Transverse colon (tissue), 4 donors: ENCODE measurements around the gene COL23A1. TPM values are rescaled to one million over a fixed set of nuclear protein-coding genes. Genes with fewer than 3 reads are reported as not detected.

ENCODE experiments used
- DNase-seq: peaks from one replicate; pipeline ENCODE4 v3.0.0-alpha.2; 2019
- H3K27ac ChIP-seq, 4 donors: fragments of 200-600 bp; sonication (generic); 2 replicates each; pipeline ENCODE4 v1.5.1; 2016 to 2018; ENCODE audit warnings: inconsistent platforms in 4 of 4
- H3K27me3 ChIP-seq: fragments of 200-600 bp; sonication (generic); 2 replicates; pipeline ENCODE4 v1.5.1; 2017; ENCODE audit warnings: inconsistent platforms
- H3K36me3 ChIP-seq, 4 donors: fragments of 200-600 bp; sonication (generic); 2 replicates each; pipeline ENCODE4 v1.5.1; 2017 to 2019; ENCODE audit warnings: inconsistent platforms in 4 of 4
- H3K4me1 ChIP-seq, 4 donors: fragments of 200-600 bp; sonication (generic); 2 replicates each; pipeline ENCODE4 v1.5.1; 2017 to 2020; ENCODE audit warnings: inconsistent platforms in 4 of 4
- H3K4me3 ChIP-seq, 4 donors: fragments of 200-600 bp; sonication (generic); 1 replicate in 1 of 4; 2 replicates in 3 of 4; pipeline versions ENCODE4 v1.5.1 to v1.6.1; 2017 to 2019; ENCODE audit warnings: inconsistent platforms in 4 of 4
- H3K9me3 ChIP-seq, 2 donors: fragments of 200-600 bp; sonication (generic); 2 replicates each; pipeline ENCODE4 v1.5.1; 2017 to 2019; ENCODE audit warnings: inconsistent platforms in 2 of 2
- EP300 ChIP-seq: sonication (generic); formaldehyde crosslinking; IDR thresholded peaks from one replicate; pipeline ENCODE4 v1.6.1; 2017; ENCODE audit warnings: antibody characterized with exemption, low read depth
- POLR2A ChIP-seq: fragments of 450-650 bp; IDR thresholded peaks from one replicate; pipeline ENCODE4 v1.6.1; 2016; ENCODE audit warnings: antibody characterized with exemption, mild to moderate bottlenecking, moderate library complexity
- POLR2AphosphoS5 ChIP-seq, 3 donors: sonication (generic); formaldehyde crosslinking; IDR thresholded peaks; one replicate each; pipeline ENCODE4 v1.6.1; 2016; ENCODE audit warnings: antibody characterized with exemption in 3 of 3
- WGBS, 2 donors: methylation state at CpG; one replicate each; pipeline ENCODE4 v1.1.5; 2018; ENCODE audit warnings: low coverage in 1 of 2; 5-methylcytosine and 5-hydroxymethylcytosine counted together
- in situ Hi-C, 4 donors: fragments of 200-750 bp; cut with MboI; loops; one replicate each; pipeline versions ENCODE4 v1.15.0 to v1.15.1; 2017; ENCODE audit warnings: low sequenced_read_pairs in 3 of 4, low pct_ligation_motif_present in 1 of 4, low pct_unique_long_range_greater_than_20kb in 1 of 4
- intact Hi-C: fragments of 100-400 bp; cut with DNase I; formaldehyde crosslinking; loops from one replicate; pipeline ENCODE4 v1.15.1; 2023; ENCODE audit warnings: low total_unique reads
- total RNA-seq, 4 donors: library from RNA; depleted of rRNA; stranded (reverse); fragments of >200 nt; gene quantifications; one replicate each; pipeline ENCODE4 v1.1.0, GENCODE V29; 2016
- TF ChIP-seq, protein P1 (sequence below), 5 experiments: fragments of 200-600 bp in 3 of 5; fragments of 450-650 bp in 2 of 5; sonication (generic) in 3 of 5; IDR thresholded peaks; 1 replicate in 2 of 5; 2 replicates in 3 of 5; pipeline ENCODE4 v1.5.1; 2016 to 2017; ENCODE audit warnings: antibody characterized with exemption in 5 of 5, inconsistent platforms in 3 of 5, mild to moderate bottlenecking in 2 of 5, moderate library complexity in 1 of 5

The COL23A1 gene
- total RNA-seq, 4 donors from 2014 or later = 0.14 to 2.2 (median 1.4) TPM; not detected in 1

DNA sequence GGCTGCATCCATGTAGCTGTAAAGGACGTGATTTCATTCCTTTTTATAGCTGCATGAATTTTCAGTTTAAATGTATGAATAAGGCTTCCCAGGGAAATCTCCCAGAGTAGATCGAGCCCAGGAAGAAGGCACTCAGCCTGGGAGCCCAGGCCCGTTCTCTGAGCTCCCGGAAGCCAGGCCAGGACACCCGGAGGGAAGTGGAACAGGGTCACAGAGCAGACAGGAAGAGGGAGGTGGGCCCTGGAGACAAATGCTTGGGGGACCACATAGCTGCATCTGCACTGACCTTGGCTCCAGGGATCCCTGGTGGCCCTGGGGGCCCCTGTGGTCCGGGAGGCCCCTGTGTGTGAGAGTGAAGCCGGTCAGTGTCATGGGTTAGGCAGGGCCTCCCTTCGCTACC, 337.9 kb downstream of the COL23A1 start:
- WGBS, 2 donors = 56 to 76% methylated on average over 4 to 8 of the region's 8 CpGs
- in situ Hi-C loops = no loop called here
- Histone ChIP-seq H3K36me3 (no peaks in the 10 kb centered on the region), H3K4me1 (no peaks in the 10 kb centered on the region), H3K27me3 (no peaks in the 10 kb centered on the region), H3K9me3 (no peaks in the 10 kb centered on the region), H3K27ac (no peak overlapping the region), H3K4me3 (no peak overlapping the region)
- no peak for DNase-seq
- intact Hi-C loops = no loop called here
- TF ChIP-seq, protein P1, sequence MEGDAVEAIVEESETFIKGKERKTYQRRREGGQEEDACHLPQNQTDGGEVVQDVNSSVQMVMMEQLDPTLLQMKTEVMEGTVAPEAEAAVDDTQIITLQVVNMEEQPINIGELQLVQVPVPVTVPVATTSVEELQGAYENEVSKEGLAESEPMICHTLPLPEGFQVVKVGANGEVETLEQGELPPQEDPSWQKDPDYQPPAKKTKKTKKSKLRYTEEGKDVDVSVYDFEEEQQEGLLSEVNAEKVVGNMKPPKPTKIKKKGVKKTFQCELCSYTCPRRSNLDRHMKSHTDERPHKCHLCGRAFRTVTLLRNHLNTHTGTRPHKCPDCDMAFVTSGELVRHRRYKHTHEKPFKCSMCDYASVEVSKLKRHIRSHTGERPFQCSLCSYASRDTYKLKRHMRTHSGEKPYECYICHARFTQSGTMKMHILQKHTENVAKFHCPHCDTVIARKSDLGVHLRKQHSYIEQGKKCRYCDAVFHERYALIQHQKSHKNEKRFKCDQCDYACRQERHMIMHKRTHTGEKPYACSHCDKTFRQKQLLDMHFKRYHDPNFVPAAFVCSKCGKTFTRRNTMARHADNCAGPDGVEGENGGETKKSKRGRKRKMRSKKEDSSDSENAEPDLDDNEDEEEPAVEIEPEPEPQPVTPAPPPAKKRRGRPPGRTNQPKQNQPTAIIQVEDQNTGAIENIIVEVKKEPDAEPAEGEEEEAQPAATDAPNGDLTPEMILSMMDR (IDR thresholded peaks at IDR 0.05) = no peak
- TF ChIP-seq EP300 (no peak), POLR2A (no peak), POLR2AphosphoS5 (IDR thresholded peaks at IDR 0.05) (no peak)

DNA sequence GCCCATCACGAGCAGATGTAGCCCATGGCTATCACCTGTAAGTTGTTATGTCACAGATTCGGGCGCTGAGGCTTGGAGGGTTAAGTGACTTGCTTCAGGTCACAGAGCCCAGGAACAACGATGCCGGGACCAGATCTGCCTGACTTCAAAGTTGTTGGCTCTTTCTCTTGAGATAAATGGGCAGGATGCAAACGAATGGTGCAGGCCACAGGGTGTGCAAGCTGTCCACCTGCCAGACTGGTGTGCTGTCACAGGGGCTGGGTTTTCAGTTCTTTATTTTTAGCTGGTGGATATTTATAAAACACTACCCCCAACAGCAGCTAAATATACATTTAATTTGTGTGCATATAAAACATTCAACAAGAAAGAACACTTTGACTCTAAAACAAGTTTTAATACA, 339.9 kb downstream of the COL23A1 start:
- in situ Hi-C loops = no loop called here
- no peaks in the 10 kb centered on the region for H3K36me3 ChIP-seq
- 13 to 73% methylated on average over 1 to 6 of the region's 6 CpGs for WGBS, 2 donors

DNA sequence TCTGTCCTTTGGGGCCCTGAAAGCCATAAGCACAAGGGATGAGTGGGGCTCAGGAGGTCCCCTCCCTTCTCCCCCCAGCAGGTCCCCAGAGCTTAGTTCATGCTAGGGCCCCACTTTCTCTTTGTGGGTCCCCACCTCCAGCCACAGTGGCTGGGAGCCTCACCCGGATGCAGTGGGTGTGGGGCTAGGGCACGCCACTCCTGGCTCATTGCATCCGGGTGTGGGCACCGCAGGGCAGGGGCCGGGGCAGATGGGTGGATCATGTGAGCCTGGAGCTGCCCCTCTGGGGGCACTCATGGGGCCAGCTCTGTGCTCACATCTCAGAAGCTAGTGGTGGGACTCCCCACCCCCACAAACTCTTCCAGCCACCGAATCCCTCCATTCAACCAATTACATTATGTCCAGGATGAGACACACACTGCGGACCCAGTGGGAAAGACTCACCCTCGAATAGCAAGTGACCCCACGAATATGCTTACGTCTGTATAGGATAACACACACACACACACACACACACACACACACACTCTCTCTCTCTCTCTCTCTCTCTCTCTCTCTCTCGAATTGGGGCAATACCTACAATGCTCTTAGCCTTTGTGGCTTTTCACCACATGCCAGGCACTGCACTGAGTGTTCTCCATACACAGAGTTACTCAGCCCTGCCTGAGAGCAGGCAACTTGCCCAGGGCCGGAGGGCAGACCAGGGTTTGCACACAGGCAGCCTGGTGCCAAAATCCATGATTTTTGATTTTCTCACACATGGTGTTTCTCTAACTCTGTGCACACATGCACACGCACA, 340.8 kb downstream of the COL23A1 start:
- no peaks in the 10 kb centered on the region for H3K27me3 ChIP-seq
- WGBS, 2 donors = 64 to 72% methylated on average over 3 to 13 of the region's 13 CpGs
- intact Hi-C loops (no loop called here), in situ Hi-C loops (no loop called here)
- H3K36me3 ChIP-seq = no peaks in the 10 kb centered on the region
- DNase-seq = no peak
- H3K27ac ChIP-seq = no peak overlapping the region
- H3K9me3 ChIP-seq = no peaks in the 10 kb centered on the region
- no peaks in the 10 kb centered on the region for H3K4me1 ChIP-seq
- no peak for TF ChIP-seq POLR2AphosphoS5 (IDR thresholded peaks at IDR 0.05)
- no peak for TF ChIP-seq POLR2A
- no peak for TF ChIP-seq EP300
- TF ChIP-seq, protein P1 (IDR thresholded peaks at IDR 0.05) = no peak
- H3K4me3 ChIP-seq = no peak overlapping the region

More for the DNA sequence above, 339.9 kb downstream of the COL23A1 start:
- DNase-seq = no peak
- Histone ChIP-seq H3K27me3 (no peaks in the 10 kb centered on the region), H3K4me3 (no peak overlapping the region), H3K4me1 (no peaks in the 10 kb centered on the region), H3K9me3 (no peaks in the 10 kb centered on the region), H3K27ac (no peak overlapping the region)
- intact Hi-C loops = no loop called here
- TF ChIP-seq, protein P1 (IDR thresholded peaks at IDR 0.05) = no peak
- TF ChIP-seq POLR2AphosphoS5 (IDR thresholded peaks at IDR 0.05) = no peak
- no peak for TF ChIP-seq EP300
- no peak for TF ChIP-seq POLR2A

DNA sequence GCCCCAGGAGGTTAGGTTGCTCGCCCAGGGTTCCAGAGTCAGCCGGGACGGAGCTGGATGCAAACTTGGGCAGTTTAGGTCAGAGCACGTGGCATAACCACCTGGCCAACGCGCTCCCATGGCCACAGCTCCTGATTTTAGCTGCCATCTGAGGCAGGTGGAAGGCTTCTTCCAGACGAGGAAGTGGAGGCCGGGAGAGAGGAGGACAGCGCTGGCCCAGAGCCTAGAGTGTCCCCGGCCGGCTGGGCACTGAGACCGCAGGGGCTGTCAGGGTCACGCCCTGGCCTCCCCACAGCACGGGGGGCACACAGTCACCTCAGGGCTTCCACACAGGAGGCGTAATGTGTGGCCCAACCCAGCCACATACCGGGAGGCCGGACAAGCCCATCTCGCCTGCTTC, 341.4 kb downstream of the COL23A1 start:
- H3K4me3 ChIP-seq = no peak overlapping the region
- H3K4me1 ChIP-seq = no peaks in the 10 kb centered on the region
- no peak for TF ChIP-seq EP300
- TF ChIP-seq POLR2A = no peak
- no peak for TF ChIP-seq POLR2AphosphoS5 (IDR thresholded peaks at IDR 0.05)
- TF ChIP-seq, protein P1 (IDR thresholded peaks at IDR 0.05) = no peak
- no peaks in the 10 kb centered on the region for H3K27me3 ChIP-seq
- H3K9me3 ChIP-seq = no peaks in the 10 kb centered on the region
- in situ Hi-C loops (no loop called here), intact Hi-C loops (no loop called here)
- WGBS, 2 donors = 87% methylated on average over 18 of the region's 18 CpGs; no CpG with 5 or more reads in 1 of the 2 donors
- H3K36me3 ChIP-seq = no peaks in the 10 kb centered on the region
- no peak overlapping the region for H3K27ac ChIP-seq
- DNase-seq = no peak
